ENCODE results near the gene LRFN4. TPM values are rescaled to one million over a fixed set of nuclear protein-coding genes. Genes with fewer than 3 reads are reported as not detected.
A peak's percentile ranks its signal among the peaks of the same experiment; 100 is the strongest.

LRFN4 gene
- total and polyA plus RNA-seq, 2 of the 13 experiments (the other 11 are each of a cell fraction or from before 2014, with no cell fraction given): 1.3 to 6.8 TPM

DNA sequence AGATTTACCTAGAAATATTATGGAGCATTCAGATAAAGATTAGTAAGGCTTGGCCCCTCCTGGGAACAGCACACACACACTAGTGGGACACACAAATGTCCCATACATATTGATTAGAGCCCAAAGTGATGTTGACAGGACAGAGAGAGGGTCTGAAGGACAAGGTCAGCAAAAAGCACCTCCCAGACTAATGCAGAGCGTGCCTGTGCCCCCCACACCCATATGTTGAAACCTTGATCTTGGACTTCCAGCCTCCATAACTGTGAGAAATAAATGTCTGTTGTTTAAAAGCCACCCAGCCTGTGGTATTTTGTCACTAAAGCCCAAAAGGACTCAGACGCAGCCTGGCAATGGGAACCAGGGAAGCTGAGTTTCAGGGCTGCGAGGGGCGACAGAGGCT, 27.6 kb downstream of the LRFN4 start (continued):
- 0 out of 2 replicates have a peak, but pooled peaks have one; percentile 38 for TF ChIP-seq ZNF441 (CRISPR knock-in tag; IDR thresholded peaks at IDR 0.05; ENCODE audit: borderline replicate concordance)
- no peak for TF ChIP-seq RFX5 (IDR thresholded peaks at IDR 0.05; ENCODE audit: low read depth, low read length)
- no peak for TF ChIP-seq NONO (IDR thresholded peaks at IDR 0.05)
- TF ChIP-seq NONO (CRISPR knock-in tag; conservative IDR thresholded peaks at IDR 0.05): no peak
- no peak for TF ChIP-seq SOX13 (IDR thresholded peaks at IDR 0.05)
- TF ChIP-seq SOX13 (CRISPR knock-in tag; conservative IDR thresholded peaks at IDR 0.05 in 1 of 2, IDR thresholded peaks at IDR 0.05 in 1 of 2): 0 out of 4 replicates have a peak, but pooled peaks of 1 of the 2 experiments have one; percentile 5
- TF ChIP-seq TBX3 (IDR thresholded peaks at IDR 0.05; ENCODE audit: borderline replicate concordance): no peak
- TF ChIP-seq ZNF354B (CRISPR knock-in tag; IDR thresholded peaks at IDR 0.05): no peak
- peak; percentile 50; the same call in 1 of the 2 replicates for TF ChIP-seq GATAD2A (CRISPR knock-in tag; IDR thresholded peaks at IDR 0.05)
- no peak for TF ChIP-seq KDM4B (CRISPR knock-in tag; IDR thresholded peaks at IDR 0.05)
- TF ChIP-seq HNF4A (CRISPR knock-in tag; IDR thresholded peaks at IDR 0.05): peak; percentile 78

DNA sequence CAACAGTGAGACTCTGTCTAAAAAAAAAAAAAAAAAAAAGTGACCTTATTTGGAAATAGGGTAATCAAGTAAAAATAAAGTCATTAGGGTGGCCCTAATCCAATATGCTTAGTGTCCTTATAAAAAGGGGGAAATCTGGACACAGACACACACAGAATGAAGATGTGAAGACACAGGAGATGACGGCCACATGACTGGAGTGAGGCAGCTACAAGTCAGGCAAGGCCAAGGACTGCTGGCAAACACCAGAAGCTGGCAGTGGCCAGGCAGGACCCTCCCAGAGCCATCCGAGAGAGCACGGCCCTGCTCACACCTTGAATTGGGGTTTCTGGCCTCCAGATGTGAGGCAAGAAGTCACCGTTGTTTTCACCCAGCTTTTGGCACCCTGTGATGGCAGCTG, 28.6 kb downstream of the LRFN4 start:
- intact Hi-C loops (cut with micrococcal nuclease; ENCODE audit: unreplicated experiment) (loop anchor here (2.0 kb wide), 1 partner anchor 91 kb away; no protein-coding TSS in a partner anchor), in situ Hi-C loops (cut with HindIII; ENCODE audit: extremely low pct_ligation_motif_present, low pct_unique_long_range_greater_than_20kb) (no loop called here)
- BruUV-seq (replicated peaks): no TSS peak
- ChIA-PET CTCF (ENCODE audit: low intra/inter-chr PET ratio, low total read pairs) (no interaction called here), POLR2A (interaction anchor here (1.2 to 1.4 kb wide), 2 partner anchors 17 to 21 kb away, joined by 3 to 4 read pairs; no protein-coding TSS in a partner anchor)
- ATAC-seq (no peak), FAIRE-seq (no peak), DNase-seq (ENCODE audit: low spot score) (no peak)
- WGBS (ENCODE audit: low lambda C conversion rate): 100% methylated on average over 1 of the region's 4 CpGs
- Histone ChIP-seq H2AFZ (ENCODE audit: low read length) (no peak overlapping the region), H3K4me2 (ENCODE audit: low read depth, low read length) (no peak overlapping the region), H3K36me3 (replicated peaks in 1 of 2; ENCODE audit: control insufficient read depth in 1 of 2, insufficient read depth in 2 of 2, low read length in 2 of 2) (peaks cover 2 to 22% of the 10 kb centered on the region in 2 experiments; a peak in 3 of 5 replicates), H3K79me2 (ENCODE audit: insufficient read depth, low read length) (peaks cover 25% of the 10 kb centered on the region), H3K27ac (ENCODE audit: extremely low read length, insufficient read depth, low read length) (no peak overlapping the region), H3K9ac (ENCODE audit: insufficient read depth, low read depth, low read length) (no peak overlapping the region), H3K4me3 (replicated peaks in 1 of 3; ENCODE audit: insufficient read depth in 1 of 3, low read depth in 2 of 3, low read length in 3 of 3) (no peak overlapping the region), H3K4me1 (ENCODE audit: insufficient read depth, low read length) (peaks cover 40% of the 10 kb centered on the region), H4K20me1 (ENCODE audit: insufficient read depth, low read length) (peaks cover 20% of the 10 kb centered on the region; the same call in 1 of the 2 replicates), H3K27me3 (ENCODE audit: control insufficient read depth in 1 of 2, insufficient read depth in 2 of 2, low read length in 2 of 2) (no peaks in the 10 kb centered on the region), H3K9me3 (ENCODE audit: low read length) (no peaks in the 10 kb centered on the region)
- TF ChIP-seq, protein P1, sequence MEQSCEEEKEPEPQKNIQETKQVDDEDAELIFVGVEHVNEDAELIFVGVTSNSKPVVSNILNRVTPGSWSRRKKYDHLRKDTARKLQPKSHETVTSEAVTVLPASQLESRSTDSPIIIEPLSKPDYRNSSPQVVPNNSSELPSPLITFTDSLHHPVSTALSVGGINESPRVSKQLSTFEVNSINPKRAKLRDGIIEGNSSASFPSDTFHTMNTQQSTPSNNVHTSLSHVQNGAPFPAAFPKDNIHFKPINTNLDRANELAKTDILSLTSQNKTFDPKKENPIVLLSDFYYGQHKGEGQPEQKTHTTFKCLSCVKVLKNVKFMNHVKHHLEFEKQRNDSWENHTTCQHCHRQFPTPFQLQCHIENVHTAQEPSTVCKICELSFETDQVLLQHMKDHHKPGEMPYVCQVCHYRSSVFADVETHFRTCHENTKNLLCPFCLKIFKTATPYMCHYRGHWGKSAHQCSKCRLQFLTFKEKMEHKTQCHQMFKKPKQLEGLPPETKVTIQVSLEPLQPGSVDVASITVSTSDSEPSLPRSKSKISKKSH (CRISPR knock-in tag; IDR thresholded peaks at IDR 0.05; ENCODE audit: borderline replicate concordance): no peak
- TF ChIP-seq TAF1 (CRISPR knock-in tag; IDR thresholded peaks at IDR 0.05) (no peak), BCL3 (CRISPR knock-in tag; IDR thresholded peaks at IDR 0.05) (no peak), FOXK2 (IDR thresholded peaks at IDR 0.05) (no peak), ZNF550 (CRISPR knock-in tag; IDR thresholded peaks at IDR 0.05; ENCODE audit: borderline replicate concordance) (no peak), PHF20 (CRISPR knock-in tag; IDR thresholded peaks at IDR 0.05) (no peak), ZNF549 (CRISPR knock-in tag; IDR thresholded peaks at IDR 0.05) (no peak), ZNF543 (CRISPR knock-in tag; IDR thresholded peaks at IDR 0.05) (no peak), FOXO1 (CRISPR knock-in tag; IDR thresholded peaks at IDR 0.05) (no peak), ZSCAN31 (CRISPR knock-in tag; IDR thresholded peaks at IDR 0.05; ENCODE audit: low read depth) (no peak), ZFAT (CRISPR knock-in tag; conservative IDR thresholded peaks at IDR 0.05) (no peak)
- TF ChIP-seq, protein P2, sequence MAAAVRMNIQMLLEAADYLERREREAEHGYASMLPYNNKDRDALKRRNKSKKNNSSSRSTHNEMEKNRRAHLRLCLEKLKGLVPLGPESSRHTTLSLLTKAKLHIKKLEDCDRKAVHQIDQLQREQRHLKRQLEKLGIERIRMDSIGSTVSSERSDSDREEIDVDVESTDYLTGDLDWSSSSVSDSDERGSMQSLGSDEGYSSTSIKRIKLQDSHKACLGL (CRISPR knock-in tag; IDR thresholded peaks at IDR 0.05): no peak
